GM18502 (cell line): ENCODE data around the gene ADK.
"Not testable (repeated sequence)": the region's sequence is repeated elsewhere in the genome, so short reads cannot be mapped to it uniquely, and the experiment has no call there.

Source experiments
- ATAC-seq: cut with Tn5 transposase; IDR thresholded peaks from one replicate; pipeline ENCODE4 v1.9.1; 2021; ENCODE audit warnings: mild to moderate bottlenecking; ENCODE audit not compliant: unreplicated experiment, poor library complexity

ADK gene

GRCh38 chr10:74521526-74521925, 370.5 kb downstream of the ADK start:
- ATAC-seq, result no peak

- ATAC-seq, result no peak
Observed at GRCh38 chr10:74523199-74523598, 372.2 kb downstream of the ADK start.

- ATAC-seq, result no peak
Observed at GRCh38 chr10:74525885-74526284, 374.9 kb downstream of the ADK start.

- ATAC-seq, result not testable (repeated sequence)
Observed at GRCh38 chr10:74527611-74528010, 376.6 kb downstream of the ADK start.

- ATAC-seq, result no peak
Observed at GRCh38 chr10:74529205-74529604, 378.2 kb downstream of the ADK start.

- ATAC-seq, result no peak
Observed at GRCh38 chr10:74530981-74531380, 380.0 kb downstream of the ADK start.

GRCh38 chr10:74539317-74539716, 388.3 kb downstream of the ADK start:
- no peak for ATAC-seq

GRCh38 chr10:74541375-74541774, 390.4 kb downstream of the ADK start:
- ATAC-seq, result no peak

GRCh38 chr10:74542077-74542476, 391.1 kb downstream of the ADK start:
- no peak for ATAC-seq

- no peak for ATAC-seq
Observed at GRCh38 chr10:74543276-74543675, 392.3 kb downstream of the ADK start.

- ATAC-seq, result no peak
Observed at GRCh38 chr10:74544106-74544505, 393.1 kb downstream of the ADK start.

- no peak for ATAC-seq
Observed at GRCh38 chr10:74548676-74549075, 397.7 kb downstream of the ADK start.

GRCh38 chr10:74556072-74556705, 405.2 kb downstream of the ADK start:
- ATAC-seq, result no peak

GRCh38 chr10:74557098-74557497, 406.1 kb downstream of the ADK start:
- no peak for ATAC-seq

- ATAC-seq, result no peak
Observed at GRCh38 chr10:74558403-74558802, 407.4 kb downstream of the ADK start.

GRCh38 chr10:74558897-74559296, 407.9 kb downstream of the ADK start:
- no peak for ATAC-seq

GRCh38 chr10:74568896-74569295, 417.9 kb downstream of the ADK start:
- not testable (repeated sequence) for ATAC-seq

GRCh38 chr10:74573497-74573896, 422.5 kb downstream of the ADK start:
- not testable (repeated sequence) for ATAC-seq

GRCh38 chr10:74575191-74575720, 424.2 kb downstream of the ADK start:
- ATAC-seq, result no peak

- no peak for ATAC-seq
Observed at GRCh38 chr10:74575912-74576311, 424.9 kb downstream of the ADK start.

GRCh38 chr10:74576586-74576985, 425.6 kb downstream of the ADK start:
- ATAC-seq, result no peak

GRCh38 chr10:74580438-74580837, 429.4 kb downstream of the ADK start:
- ATAC-seq, result not testable (repeated sequence)
